Astrocyte (in vitro differentiated cells and primary cell): Measurements from ENCODE around the gene SLC44A3. TPM values are rescaled to one million over a fixed set of nuclear protein-coding genes. Genes with fewer than 3 reads are reported as not detected.

Experiments used
- DNase-seq: peaks from one replicate; pipeline ENCODE4 v3.0.0-alpha.2; 2010; ENCODE audit warnings: low read depth
- FAIRE-seq: peaks from 2 replicates; lab custom pipeline; 2011; peaks lifted over from hg19 to GRCh38; lab: Jason Lieb, UNC
- H2AFZ ChIP-seq: 2 replicates; pipeline ENCODE4 v1.6.0; 2012; ENCODE audit warnings: low read depth, low read length, inconsistent platforms
- H3K27ac ChIP-seq: 2 replicates; pipeline ENCODE4 v1.5.1; 2011; ENCODE audit warnings: low read depth, low read length, inconsistent platforms
- H3K27me3 ChIP-seq: 2 replicates; pipeline ENCODE4 v1.6.0; 2011; ENCODE audit warnings: low read length, inconsistent platforms; ENCODE audit not compliant: insufficient read depth
- H3K36me3 ChIP-seq: 2 replicates; pipeline ENCODE4 v1.5.1; 2011; ENCODE audit warnings: low read length, inconsistent platforms; ENCODE audit not compliant: insufficient read depth
- H3K4me1 ChIP-seq: 2 replicates; pipeline ENCODE4 v1.5.1; 2011; ENCODE audit warnings: low read length, inconsistent platforms; ENCODE audit not compliant: insufficient read depth
- H3K4me2 ChIP-seq: 2 replicates; pipeline ENCODE4 v1.6.0; 2012; ENCODE audit warnings: low read length, inconsistent platforms
- H3K4me3 ChIP-seq: 2 replicates; pipeline ENCODE4 v1.5.1; 2011; ENCODE audit warnings: low read depth, mild to moderate bottlenecking, low read length, inconsistent platforms; ENCODE audit not compliant: insufficient read depth
- H3K79me2 ChIP-seq: 2 replicates; pipeline ENCODE4 v1.6.0; 2012; ENCODE audit warnings: mild to moderate bottlenecking, low read length, inconsistent platforms; ENCODE audit not compliant: insufficient read depth
- H3K9ac ChIP-seq: 2 replicates; pipeline ENCODE4 v1.6.0; 2012; ENCODE audit warnings: mild to moderate bottlenecking, low read length, inconsistent platforms
- H3K9me3 ChIP-seq: 2 replicates; pipeline ENCODE4 v1.5.1; 2012; ENCODE audit warnings: low read depth, mild to moderate bottlenecking, low read length, inconsistent platforms; ENCODE audit not compliant: insufficient read depth
- H4K20me1 ChIP-seq: 2 replicates; pipeline ENCODE4 v1.6.0; 2012; ENCODE audit warnings: low read length, inconsistent platforms; ENCODE audit not compliant: insufficient read depth
- H3K27ac Mint-ChIP-seq: one replicate; pipeline ENCODE4 v1.8.0; 2021; ENCODE audit warnings: mild to moderate bottlenecking, mixed read lengths; ENCODE audit not compliant: unreplicated experiment
- H3K27me3 Mint-ChIP-seq: one replicate; pipeline ENCODE4 v1.8.0; 2021; ENCODE audit warnings: low read depth, mixed read lengths; ENCODE audit not compliant: unreplicated experiment
- H3K36me3 Mint-ChIP-seq: one replicate; pipeline ENCODE4 v1.8.0; 2021; ENCODE audit warnings: low read depth, mixed read lengths; ENCODE audit not compliant: unreplicated experiment
- H3K4me1 Mint-ChIP-seq: one replicate; pipeline ENCODE4 v1.8.0; 2021; ENCODE audit warnings: low read depth, mixed read lengths; ENCODE audit not compliant: unreplicated experiment
- H3K4me3 Mint-ChIP-seq: one replicate; pipeline ENCODE4 v1.8.0; 2021; ENCODE audit warnings: mild to moderate bottlenecking, moderate library complexity, mixed read lengths; ENCODE audit not compliant: unreplicated experiment
- H3K9me3 Mint-ChIP-seq: one replicate; pipeline ENCODE4 v1.8.0; 2021; ENCODE audit warnings: mild to moderate bottlenecking, mixed read lengths; ENCODE audit not compliant: unreplicated experiment
- EZH2 ChIP-seq: IDR thresholded peaks from 2 replicates; pipeline ENCODE4 v1.6.1; 2012; ENCODE audit warnings: mild to moderate bottlenecking, low read length, inconsistent platforms; ENCODE audit not compliant: insufficient read depth
- total RNA-seq: library from RNA; stranded (reverse); gene quantifications from 2 replicates; pipeline ENCODE4 v1.2.1, GENCODE V29; 2021
- TF ChIP-seq, protein P1 (sequence below): IDR thresholded peaks from 2 replicates; pipeline ENCODE4 v1.5.1; 2011; ENCODE audit warnings: low read depth, mild to moderate bottlenecking, inconsistent platforms, low read length, moderate library complexity; ENCODE audit not compliant: insufficient read depth

The SLC44A3 gene
- total RNA-seq, 1 donor from 2014 or later: 3.7 TPM

DNA sequence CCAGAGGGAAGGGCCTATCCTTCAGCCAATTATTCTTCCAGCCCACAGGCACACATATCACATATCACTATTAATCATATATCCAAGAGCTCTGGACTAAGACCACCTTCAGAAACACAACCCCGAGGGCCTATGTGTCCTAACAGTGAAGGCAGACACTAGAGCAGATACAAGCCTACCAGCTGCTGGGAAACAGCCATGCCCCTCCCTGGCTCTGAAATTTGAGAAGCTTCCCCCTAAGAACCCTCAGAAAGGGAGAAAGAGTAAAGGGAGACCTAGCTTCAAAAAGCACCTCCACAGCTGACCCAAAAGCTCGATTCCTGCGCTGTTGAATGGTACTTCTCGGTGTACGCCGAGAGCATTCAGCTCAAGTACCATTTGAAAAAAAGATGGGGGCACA lies 89.3 kb downstream of the SLC44A3 start:
- Histone ChIP-seq H3K4me3 (no peak overlapping the region), H3K36me3 (peaks cover 33% of the 10 kb centered on the region), H2AFZ (no peak overlapping the region), H3K9me3 (no peaks in the 10 kb centered on the region), H4K20me1 (peaks cover 96% of the 10 kb centered on the region), H3K27me3 (no peaks in the 10 kb centered on the region), H3K79me2 (peaks cover 99% of the 10 kb centered on the region), H3K9ac (no peak overlapping the region), H3K27ac (no peak overlapping the region), H3K4me2 (peak overlapping the region; percentile 24), H3K4me1 (peaks cover 22% of the 10 kb centered on the region)
- no peak for DNase-seq
- no peaks in the 10 kb centered on the region for H3K27me3 Mint-ChIP-seq
- no peak overlapping the region for H3K4me3 Mint-ChIP-seq
- peaks cover 34% of the 10 kb centered on the region for H3K36me3 Mint-ChIP-seq
- no peak for TF ChIP-seq EZH2
- TF ChIP-seq, protein P1, sequence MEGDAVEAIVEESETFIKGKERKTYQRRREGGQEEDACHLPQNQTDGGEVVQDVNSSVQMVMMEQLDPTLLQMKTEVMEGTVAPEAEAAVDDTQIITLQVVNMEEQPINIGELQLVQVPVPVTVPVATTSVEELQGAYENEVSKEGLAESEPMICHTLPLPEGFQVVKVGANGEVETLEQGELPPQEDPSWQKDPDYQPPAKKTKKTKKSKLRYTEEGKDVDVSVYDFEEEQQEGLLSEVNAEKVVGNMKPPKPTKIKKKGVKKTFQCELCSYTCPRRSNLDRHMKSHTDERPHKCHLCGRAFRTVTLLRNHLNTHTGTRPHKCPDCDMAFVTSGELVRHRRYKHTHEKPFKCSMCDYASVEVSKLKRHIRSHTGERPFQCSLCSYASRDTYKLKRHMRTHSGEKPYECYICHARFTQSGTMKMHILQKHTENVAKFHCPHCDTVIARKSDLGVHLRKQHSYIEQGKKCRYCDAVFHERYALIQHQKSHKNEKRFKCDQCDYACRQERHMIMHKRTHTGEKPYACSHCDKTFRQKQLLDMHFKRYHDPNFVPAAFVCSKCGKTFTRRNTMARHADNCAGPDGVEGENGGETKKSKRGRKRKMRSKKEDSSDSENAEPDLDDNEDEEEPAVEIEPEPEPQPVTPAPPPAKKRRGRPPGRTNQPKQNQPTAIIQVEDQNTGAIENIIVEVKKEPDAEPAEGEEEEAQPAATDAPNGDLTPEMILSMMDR: no peak
- H3K9me3 Mint-ChIP-seq: no peaks in the 10 kb centered on the region
- H3K4me1 Mint-ChIP-seq: peaks cover 57% of the 10 kb centered on the region
- H3K27ac Mint-ChIP-seq: peak overlapping the region; percentile 6
- FAIRE-seq: no peak

DNA sequence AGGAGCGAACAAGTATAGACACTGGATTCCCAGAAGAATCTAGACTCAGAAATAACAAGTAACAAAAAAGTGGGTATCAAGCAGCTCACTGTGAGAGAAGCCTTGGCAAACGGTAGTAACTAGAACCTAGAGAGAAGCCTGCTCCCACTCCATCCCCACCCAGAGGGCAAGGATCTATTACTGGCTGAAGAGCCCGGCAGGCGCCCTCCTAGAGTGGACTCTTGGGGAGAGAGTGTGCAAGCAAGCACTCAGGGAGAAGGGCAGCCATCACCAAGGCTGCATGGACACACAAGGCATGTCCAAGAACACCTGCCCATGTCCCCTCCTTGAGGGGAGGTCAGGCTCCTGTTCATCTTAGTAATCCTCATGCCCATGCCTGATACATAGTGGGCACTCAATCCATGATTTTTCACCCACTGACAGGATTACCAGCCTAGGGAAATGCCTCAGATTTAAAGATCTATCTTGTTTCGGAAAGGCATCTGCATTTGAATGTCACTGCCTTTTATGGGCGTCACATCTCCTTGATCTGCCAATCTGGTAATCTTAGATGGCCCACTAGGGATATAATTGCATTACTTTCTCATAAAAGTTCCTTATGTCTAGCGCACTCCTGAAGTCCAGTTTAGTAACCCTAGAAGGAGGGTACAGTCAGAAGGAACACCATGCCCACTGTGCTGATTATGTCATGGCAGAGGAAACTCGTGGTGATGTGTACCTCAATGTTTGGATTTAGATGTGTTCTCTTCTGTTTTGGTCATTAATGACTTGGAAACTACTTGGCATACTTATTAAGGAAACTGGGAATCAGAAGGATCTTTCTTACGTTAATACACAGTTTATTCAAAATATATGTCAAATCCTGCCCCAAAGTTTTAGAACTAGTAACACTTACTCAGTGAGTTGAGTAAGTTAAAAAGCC lies 92.4 kb downstream of the SLC44A3 start:
- Histone ChIP-seq H3K9me3 (no peaks in the 10 kb centered on the region), H3K4me1 (peaks cover 8% of the 10 kb centered on the region), H3K79me2 (peaks cover 99% of the 10 kb centered on the region), H3K4me2 (no peak overlapping the region), H3K4me3 (no peak overlapping the region), H3K27me3 (no peaks in the 10 kb centered on the region), H3K36me3 (peaks cover 17% of the 10 kb centered on the region), H3K9ac (no peak overlapping the region), H4K20me1 (peaks cover 96% of the 10 kb centered on the region), H3K27ac (no peak overlapping the region), H2AFZ (no peak overlapping the region)
- FAIRE-seq (peak; percentile 50), DNase-seq (no peak)
- no peak overlapping the region for H3K4me3 Mint-ChIP-seq
- TF ChIP-seq, protein P1: no peak
- no peak for TF ChIP-seq EZH2
- no peaks in the 10 kb centered on the region for H3K27me3 Mint-ChIP-seq
- peaks cover 30% of the 10 kb centered on the region for H3K36me3 Mint-ChIP-seq
- peak overlapping the region; percentile 78 for H3K27ac Mint-ChIP-seq
- peaks cover 59% of the 10 kb centered on the region for H3K4me1 Mint-ChIP-seq
- H3K9me3 Mint-ChIP-seq: no peaks in the 10 kb centered on the region

GRCh38 chr1:94917251-94917650 lies 97.1 kb downstream of the SLC44A3 start:
- H3K4me1 ChIP-seq: peaks cover 38% of the 10 kb centered on the region
- no peaks in the 10 kb centered on the region for H3K9me3 ChIP-seq
- Mint-ChIP-seq H3K4me1 (peaks cover 65% of the 10 kb centered on the region), H3K27me3 (no peaks in the 10 kb centered on the region), H3K27ac (peak overlapping the region; percentile 66), H3K4me3 (no peak overlapping the region), H3K36me3 (peaks cover 25% of the 10 kb centered on the region), H3K9me3 (no peaks in the 10 kb centered on the region)
- H3K9ac ChIP-seq: no peak overlapping the region
- H3K27ac ChIP-seq: no peak overlapping the region
- peaks cover 7% of the 10 kb centered on the region for H3K36me3 ChIP-seq
- H3K27me3 ChIP-seq: no peaks in the 10 kb centered on the region
- TF ChIP-seq, protein P1: no peak
- TF ChIP-seq EZH2: no peak
- peak overlapping the region; percentile 33 for H3K4me2 ChIP-seq
- peaks cover 100% of the 10 kb centered on the region for H3K79me2 ChIP-seq
- peaks cover 100% of the 10 kb centered on the region for H4K20me1 ChIP-seq
- FAIRE-seq (no peak), DNase-seq (no peak)
- no peak overlapping the region for H2AFZ ChIP-seq
- no peak overlapping the region for H3K4me3 ChIP-seq
